Measurements from ENCODE around the gene ATP9A.

Gene ATP9A

DNA sequence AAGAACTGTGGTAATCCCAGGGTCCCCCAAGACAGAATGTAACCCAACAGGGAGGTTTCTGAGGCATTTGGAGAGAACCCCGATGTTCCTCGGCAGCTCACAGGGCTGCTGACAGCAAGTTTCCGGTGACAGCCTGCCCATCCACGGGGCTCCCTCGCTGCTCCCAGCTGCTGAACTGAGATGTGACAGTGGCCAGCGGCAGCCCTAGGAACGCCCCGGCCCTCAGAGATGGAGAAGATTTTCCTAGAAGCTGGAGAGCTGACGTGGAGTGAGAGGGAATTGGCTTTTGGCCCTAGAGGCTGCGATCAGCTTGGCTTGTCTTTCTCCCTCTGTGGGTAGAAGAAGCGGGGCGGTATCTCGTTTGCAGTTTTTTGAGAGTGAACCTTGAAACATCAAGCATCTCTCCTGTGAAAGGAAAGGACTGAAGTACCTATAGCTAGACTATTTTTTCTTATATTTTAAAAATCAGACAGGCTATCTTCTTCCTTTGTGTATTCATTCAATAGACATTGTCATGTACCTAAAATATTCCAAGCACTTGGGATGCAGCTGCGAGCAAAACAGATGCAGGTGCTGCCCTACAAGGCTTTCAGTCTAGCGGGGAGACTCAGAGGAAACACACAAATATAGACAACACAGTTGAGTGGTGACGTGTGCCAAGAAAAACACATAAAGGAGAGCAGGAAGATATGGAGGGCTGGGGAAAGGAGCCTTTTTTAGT lies 197.3 kb downstream of the ATP9A start:
- ChIA-PET CTCF (no interaction called here), POLR2A (interaction anchor here (0.6 kb wide), 1 partner anchor 315 kb away, joined by 7 read pairs; no protein-coding TSS in a partner anchor)
- H3K4me1 ChIP-seq (ENCODE audit: control insufficient read depth, insufficient read depth, low read length) = no peaks in the 10 kb centered on the region
- no peak overlapping the region for H3K4me3 ChIP-seq (ENCODE audit: low read depth, low read length)
- H3K27ac ChIP-seq (ENCODE audit: extremely low read depth, low read depth, low read length) = no peak overlapping the region
- no peaks in the 10 kb centered on the region for H3K9me3 ChIP-seq (ENCODE audit: control insufficient read depth, insufficient read depth, low read depth, low read length)
- TF ChIP-seq OSR2 (tag by site-specific recombination; IDR thresholded peaks at IDR 0.05) (no peak), ZNF426 (tag by site-specific recombination; IDR thresholded peaks at IDR 0.05) (no peak), SCRT2 (tag by site-specific recombination; IDR thresholded peaks at IDR 0.05) (no peak), BCL11A (tag by site-specific recombination; IDR thresholded peaks at IDR 0.05; ENCODE audit: low read depth) (no peak), GFI1B (tag by site-specific recombination; IDR thresholded peaks at IDR 0.05) (no peak), ZNF670 (tag by site-specific recombination; IDR thresholded peaks at IDR 0.05; ENCODE audit: low read depth) (no peak), ZFP41 (tag by site-specific recombination; IDR thresholded peaks at IDR 0.05; ENCODE audit: borderline replicate concordance) (no peak), ZNF639 (tag by site-specific recombination; IDR thresholded peaks at IDR 0.05) (no peak), ZNF596 (tag by site-specific recombination; IDR thresholded peaks at IDR 0.05) (no peak), KLF10 (tag by site-specific recombination; IDR thresholded peaks at IDR 0.05) (no peak), ZNF202 (tag by site-specific recombination; IDR thresholded peaks at IDR 0.05; ENCODE audit: borderline replicate concordance) (no peak), ZNF335 (tag by site-specific recombination; conservative IDR thresholded peaks at IDR 0.05) (no peak), ZNF704 (tag by site-specific recombination; IDR thresholded peaks at IDR 0.05) (no peak), ZNF132 (tag by site-specific recombination; IDR thresholded peaks at IDR 0.05; ENCODE audit: borderline replicate concordance) (no peak), ZEB2 (tag by site-specific recombination; IDR thresholded peaks at IDR 0.05) (no peak), ZNF140 (tag by site-specific recombination; IDR thresholded peaks at IDR 0.05) (no peak), ZNF146 (tag by site-specific recombination; IDR thresholded peaks at IDR 0.05) (no peak), ZNF114 (tag by site-specific recombination; IDR thresholded peaks at IDR 0.05) (no peak)
- TF ChIP-seq, protein P1, sequence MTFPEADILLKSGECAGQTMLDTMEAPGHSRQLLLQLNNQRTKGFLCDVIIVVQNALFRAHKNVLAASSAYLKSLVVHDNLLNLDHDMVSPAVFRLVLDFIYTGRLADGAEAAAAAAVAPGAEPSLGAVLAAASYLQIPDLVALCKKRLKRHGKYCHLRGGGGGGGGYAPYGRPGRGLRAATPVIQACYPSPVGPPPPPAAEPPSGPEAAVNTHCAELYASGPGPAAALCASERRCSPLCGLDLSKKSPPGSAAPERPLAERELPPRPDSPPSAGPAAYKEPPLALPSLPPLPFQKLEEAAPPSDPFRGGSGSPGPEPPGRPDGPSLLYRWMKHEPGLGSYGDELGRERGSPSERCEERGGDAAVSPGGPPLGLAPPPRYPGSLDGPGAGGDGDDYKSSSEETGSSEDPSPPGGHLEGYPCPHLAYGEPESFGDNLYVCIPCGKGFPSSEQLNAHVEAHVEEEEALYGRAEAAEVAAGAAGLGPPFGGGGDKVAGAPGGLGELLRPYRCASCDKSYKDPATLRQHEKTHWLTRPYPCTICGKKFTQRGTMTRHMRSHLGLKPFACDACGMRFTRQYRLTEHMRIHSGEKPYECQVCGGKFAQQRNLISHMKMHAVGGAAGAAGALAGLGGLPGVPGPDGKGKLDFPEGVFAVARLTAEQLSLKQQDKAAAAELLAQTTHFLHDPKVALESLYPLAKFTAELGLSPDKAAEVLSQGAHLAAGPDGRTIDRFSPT (tag by site-specific recombination; IDR thresholded peaks at IDR 0.05) = no peak
- TF ChIP-seq, protein P2, sequence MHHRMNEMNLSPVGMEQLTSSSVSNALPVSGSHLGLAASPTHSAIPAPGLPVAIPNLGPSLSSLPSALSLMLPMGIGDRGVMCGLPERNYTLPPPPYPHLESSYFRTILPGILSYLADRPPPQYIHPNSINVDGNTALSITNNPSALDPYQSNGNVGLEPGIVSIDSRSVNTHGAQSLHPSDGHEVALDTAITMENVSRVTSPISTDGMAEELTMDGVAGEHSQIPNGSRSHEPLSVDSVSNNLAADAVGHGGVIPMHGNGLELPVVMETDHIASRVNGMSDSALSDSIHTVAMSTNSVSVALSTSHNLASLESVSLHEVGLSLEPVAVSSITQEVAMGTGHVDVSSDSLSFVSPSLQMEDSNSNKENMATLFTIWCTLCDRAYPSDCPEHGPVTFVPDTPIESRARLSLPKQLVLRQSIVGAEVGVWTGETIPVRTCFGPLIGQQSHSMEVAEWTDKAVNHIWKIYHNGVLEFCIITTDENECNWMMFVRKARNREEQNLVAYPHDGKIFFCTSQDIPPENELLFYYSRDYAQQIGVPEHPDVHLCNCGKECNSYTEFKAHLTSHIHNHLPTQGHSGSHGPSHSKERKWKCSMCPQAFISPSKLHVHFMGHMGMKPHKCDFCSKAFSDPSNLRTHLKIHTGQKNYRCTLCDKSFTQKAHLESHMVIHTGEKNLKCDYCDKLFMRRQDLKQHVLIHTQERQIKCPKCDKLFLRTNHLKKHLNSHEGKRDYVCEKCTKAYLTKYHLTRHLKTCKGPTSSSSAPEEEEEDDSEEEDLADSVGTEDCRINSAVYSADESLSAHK (tag by site-specific recombination; IDR thresholded peaks at IDR 0.05) = no peak
- no peaks in the 10 kb centered on the region for H3K36me3 ChIP-seq (ENCODE audit: control insufficient read depth in 2 of 2, insufficient read depth in 1 of 2, low read length in 2 of 2)

Measured in HEK293 (cell line).